HL-60 (cell line): Measurements from ENCODE around the gene LY6G5B.

ENCODE experiments used
- DNase-seq, 2 experiments: peaks; one replicate each; pipeline ENCODE4 v3.0.0-alpha.2; 2010 to 2020; ENCODE audit warnings: low read depth in 1 of 2, low spot score in 1 of 2
- H3K27ac ChIP-seq: fragments of 250-450 bp; sonication (Bioruptor Pico); replicated peaks from 2 replicates; pipeline ENCODE4 v1.5.1; 2020; ENCODE audit warnings: mild to moderate bottlenecking, moderate library complexity
- H3K27me3 ChIP-seq: fragments of 250-450 bp; sonication (Bioruptor Pico); 2 replicates; pipeline ENCODE4 v1.5.1; 2021; ENCODE audit warnings: mild to moderate bottlenecking, moderate library complexity; ENCODE audit not compliant: insufficient read depth, poor library complexity, severe bottlenecking
- H3K4me3 ChIP-seq: replicated peaks from 2 replicates; pipeline ENCODE4 v1.5.1; 2011; ENCODE audit warnings: mild to moderate bottlenecking, control low read depth, low read length; ENCODE audit not compliant: insufficient read depth
- GABPA ChIP-seq: IDR thresholded peaks from 2 replicates; pipeline ENCODE4 v1.6.1; 2012; ENCODE audit warnings: low read depth
- POLR2AphosphoS5 ChIP-seq: IDR thresholded peaks from 2 replicates; pipeline ENCODE4 v1.6.1; 2012; ENCODE audit warnings: low read depth
- SPI1 ChIP-seq: IDR thresholded peaks from 2 replicates; pipeline ENCODE4 v1.6.1; 2012; ENCODE audit warnings: low read depth, mild to moderate bottlenecking, borderline replicate concordance
- long read RNA-seq: library from polyadenylated mRNA; unstranded; transcript quantifications from one replicate; pipeline ENCODE4 v2.0.0, GENCODE V29; 2020
- TF ChIP-seq, protein P1 (sequence below): IDR thresholded peaks from 2 replicates; pipeline ENCODE4 v1.6.1; 2012; ENCODE audit warnings: low read depth; ENCODE audit not compliant: insufficient replicate concordance
- TF ChIP-seq, protein P2 (sequence below): IDR thresholded peaks from one replicate; pipeline ENCODE4 v1.5.1; 2011; ENCODE audit warnings: low read length, control low read depth, inconsistent platforms; ENCODE audit not compliant: insufficient read depth

The LY6G5B gene, protein sequence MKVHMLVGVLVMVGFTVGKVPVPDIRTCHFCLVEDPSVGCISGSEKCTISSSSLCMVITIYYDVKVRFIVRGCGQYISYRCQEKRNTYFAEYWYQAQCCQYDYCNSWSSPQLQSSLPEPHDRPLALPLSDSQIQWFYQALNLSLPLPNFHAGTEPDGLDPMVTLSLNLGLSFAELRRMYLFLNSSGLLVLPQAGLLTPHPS
- long read RNA-seq, result 0 reads

DNA sequence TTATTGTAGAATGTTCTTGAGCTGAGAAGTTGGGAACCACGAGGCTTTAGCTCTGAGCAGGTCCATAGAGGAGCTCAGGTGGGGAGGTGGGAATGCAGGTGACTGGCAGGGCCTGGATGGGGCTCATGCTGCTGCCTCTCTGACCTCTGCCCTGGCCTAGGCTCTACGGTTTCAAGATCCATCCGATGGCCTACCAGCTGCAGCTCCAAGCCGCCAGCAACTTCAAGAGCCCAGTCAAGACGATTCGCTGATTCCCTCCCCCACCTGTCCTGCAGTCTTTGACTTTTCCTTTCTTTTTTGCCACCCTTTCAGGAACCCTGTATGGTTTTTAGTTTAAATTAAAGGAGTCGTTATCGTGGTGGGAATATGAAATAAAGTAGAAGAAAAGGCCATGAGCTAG is at the start of gene LY6G5B:
LY6G5B (plus strand) TSS at position 301 of the 400 bp plus-strand sequence. CDS start 975 bp downstream, outside the sequence.
- DNase-seq, result no peak
- H3K27me3 ChIP-seq, result no peaks in the 10 kb centered on the region
- no peak within 1 kb of the TSS for H3K4me3 ChIP-seq
- TF ChIP-seq POLR2AphosphoS5 (no peak), GABPA (no peak), SPI1 (no peak)
- TF ChIP-seq, protein P1, sequence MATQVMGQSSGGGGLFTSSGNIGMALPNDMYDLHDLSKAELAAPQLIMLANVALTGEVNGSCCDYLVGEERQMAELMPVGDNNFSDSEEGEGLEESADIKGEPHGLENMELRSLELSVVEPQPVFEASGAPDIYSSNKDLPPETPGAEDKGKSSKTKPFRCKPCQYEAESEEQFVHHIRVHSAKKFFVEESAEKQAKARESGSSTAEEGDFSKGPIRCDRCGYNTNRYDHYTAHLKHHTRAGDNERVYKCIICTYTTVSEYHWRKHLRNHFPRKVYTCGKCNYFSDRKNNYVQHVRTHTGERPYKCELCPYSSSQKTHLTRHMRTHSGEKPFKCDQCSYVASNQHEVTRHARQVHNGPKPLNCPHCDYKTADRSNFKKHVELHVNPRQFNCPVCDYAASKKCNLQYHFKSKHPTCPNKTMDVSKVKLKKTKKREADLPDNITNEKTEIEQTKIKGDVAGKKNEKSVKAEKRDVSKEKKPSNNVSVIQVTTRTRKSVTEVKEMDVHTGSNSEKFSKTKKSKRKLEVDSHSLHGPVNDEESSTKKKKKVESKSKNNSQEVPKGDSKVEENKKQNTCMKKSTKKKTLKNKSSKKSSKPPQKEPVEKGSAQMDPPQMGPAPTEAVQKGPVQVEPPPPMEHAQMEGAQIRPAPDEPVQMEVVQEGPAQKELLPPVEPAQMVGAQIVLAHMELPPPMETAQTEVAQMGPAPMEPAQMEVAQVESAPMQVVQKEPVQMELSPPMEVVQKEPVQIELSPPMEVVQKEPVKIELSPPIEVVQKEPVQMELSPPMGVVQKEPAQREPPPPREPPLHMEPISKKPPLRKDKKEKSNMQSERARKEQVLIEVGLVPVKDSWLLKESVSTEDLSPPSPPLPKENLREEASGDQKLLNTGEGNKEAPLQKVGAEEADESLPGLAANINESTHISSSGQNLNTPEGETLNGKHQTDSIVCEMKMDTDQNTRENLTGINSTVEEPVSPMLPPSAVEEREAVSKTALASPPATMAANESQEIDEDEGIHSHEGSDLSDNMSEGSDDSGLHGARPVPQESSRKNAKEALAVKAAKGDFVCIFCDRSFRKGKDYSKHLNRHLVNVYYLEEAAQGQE, result no peak
- TF ChIP-seq, protein P2, sequence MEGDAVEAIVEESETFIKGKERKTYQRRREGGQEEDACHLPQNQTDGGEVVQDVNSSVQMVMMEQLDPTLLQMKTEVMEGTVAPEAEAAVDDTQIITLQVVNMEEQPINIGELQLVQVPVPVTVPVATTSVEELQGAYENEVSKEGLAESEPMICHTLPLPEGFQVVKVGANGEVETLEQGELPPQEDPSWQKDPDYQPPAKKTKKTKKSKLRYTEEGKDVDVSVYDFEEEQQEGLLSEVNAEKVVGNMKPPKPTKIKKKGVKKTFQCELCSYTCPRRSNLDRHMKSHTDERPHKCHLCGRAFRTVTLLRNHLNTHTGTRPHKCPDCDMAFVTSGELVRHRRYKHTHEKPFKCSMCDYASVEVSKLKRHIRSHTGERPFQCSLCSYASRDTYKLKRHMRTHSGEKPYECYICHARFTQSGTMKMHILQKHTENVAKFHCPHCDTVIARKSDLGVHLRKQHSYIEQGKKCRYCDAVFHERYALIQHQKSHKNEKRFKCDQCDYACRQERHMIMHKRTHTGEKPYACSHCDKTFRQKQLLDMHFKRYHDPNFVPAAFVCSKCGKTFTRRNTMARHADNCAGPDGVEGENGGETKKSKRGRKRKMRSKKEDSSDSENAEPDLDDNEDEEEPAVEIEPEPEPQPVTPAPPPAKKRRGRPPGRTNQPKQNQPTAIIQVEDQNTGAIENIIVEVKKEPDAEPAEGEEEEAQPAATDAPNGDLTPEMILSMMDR, result no peak
- no peak within 1 kb of the TSS for H3K27ac ChIP-seq

DNA sequence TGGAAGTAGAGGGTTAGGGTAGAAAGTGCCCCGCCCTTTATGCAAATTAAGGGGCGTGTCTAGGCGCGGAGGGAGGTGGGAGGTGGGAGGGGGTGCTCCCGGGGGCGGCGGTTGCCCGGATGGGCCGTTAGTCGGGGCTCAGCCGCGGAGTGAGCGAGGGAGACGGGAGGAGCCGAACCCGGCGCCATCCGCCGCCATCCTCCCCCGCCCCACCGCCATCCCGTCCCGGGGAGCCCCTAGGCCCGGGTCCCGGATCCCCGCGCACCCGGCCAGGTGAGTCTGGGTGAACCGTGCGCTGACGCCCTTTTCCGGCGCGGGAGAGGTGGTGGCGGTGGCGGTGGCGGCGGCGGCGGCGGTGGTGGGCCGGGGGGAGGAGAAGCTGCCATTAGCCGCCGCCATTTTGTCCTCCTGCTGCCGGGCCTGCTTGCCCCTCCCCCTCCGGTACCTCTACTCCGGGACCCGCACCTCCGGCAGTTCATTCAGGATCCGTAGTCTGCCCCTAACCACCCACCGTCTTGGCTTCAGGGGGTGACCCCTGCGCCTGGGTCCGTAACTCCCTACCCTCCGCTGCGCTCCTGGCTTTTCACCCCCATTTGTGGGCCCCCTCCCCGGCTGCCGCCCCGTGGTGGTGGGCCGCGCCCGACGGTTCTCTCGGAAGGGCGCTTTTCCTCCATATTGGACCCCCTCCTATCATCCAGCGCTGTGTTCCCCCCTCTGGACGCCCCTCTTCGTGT is 49.0 kb upstream of the LY6G5B start, which contains the start of gene PRRC2A:
PRRC2A (plus strand) TSS at position 130 of the 734 bp plus-strand sequence. CDS start 2,075 bp downstream, outside the sequence.
- TF ChIP-seq, protein P1, result peak; percentile 71
- no peak for TF ChIP-seq GABPA
- Histone ChIP-seq H3K27me3 (no peaks in the 10 kb centered on the region), H3K27ac (peak within 1 kb of the TSS; percentile 97), H3K4me3 (peak within 1 kb of the TSS; percentile 83)
- DNase-seq, result peak; percentile 74 to 76

DNA sequence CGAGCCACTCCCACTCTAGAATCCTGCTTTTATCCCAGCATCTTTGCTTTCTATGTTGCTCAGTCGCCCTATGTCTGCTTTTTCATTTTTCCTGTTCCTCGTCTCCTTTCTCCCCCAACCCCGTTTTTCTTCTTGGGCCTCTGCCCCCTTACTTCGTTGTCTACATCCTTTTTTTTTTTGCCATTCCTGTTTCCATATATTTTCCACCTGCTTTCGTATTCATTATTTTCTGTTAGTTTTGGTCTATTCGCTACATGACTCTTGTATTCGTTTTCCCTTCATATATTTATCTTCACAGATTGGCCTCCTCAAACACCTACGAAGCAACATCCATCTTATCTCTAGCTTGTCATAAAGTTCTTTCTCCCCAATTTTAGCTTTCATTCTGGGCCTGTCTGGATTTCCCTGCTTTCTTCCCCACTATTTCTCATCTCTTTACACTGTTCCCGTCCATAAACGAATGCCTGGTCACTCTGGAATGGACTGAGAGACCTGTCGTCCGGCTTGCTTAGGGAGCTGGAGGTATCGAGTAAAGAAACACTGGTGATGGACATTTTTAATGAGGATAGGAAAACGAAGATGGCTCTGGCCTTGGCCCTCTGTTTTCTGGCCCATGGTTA is 48.3 kb upstream of the LY6G5B start:
- no peak for DNase-seq
- peak overlapping the region; percentile 83 for H3K4me3 ChIP-seq
- no peaks in the 10 kb centered on the region for H3K27me3 ChIP-seq
- TF ChIP-seq POLR2AphosphoS5 (no peak), GABPA (no peak), SPI1 (no peak)
- TF ChIP-seq, protein P1, result no peak
- TF ChIP-seq, protein P2, result no peak
- H3K27ac ChIP-seq, result peak overlapping the region; percentile 97
